Endothelial cell (in vitro differentiated cells): Measurements from ENCODE around the gene CHRD. TPM values are rescaled to one million over a fixed set of nuclear protein-coding genes. Genes with fewer than 3 reads are reported as not detected.

Experiments
- DNase-seq: peaks from one replicate; pipeline ENCODE4 v3.0.0; 2021; ENCODE audit warnings: low spot score
- H3K27ac Mint-ChIP-seq: one replicate; pipeline ENCODE4 v1.8.0; 2021; ENCODE audit warnings: mixed read lengths, inconsistent platforms; ENCODE audit not compliant: unreplicated experiment
- H3K27me3 Mint-ChIP-seq: one replicate; pipeline ENCODE4 v1.8.0; 2021; ENCODE audit warnings: mild to moderate bottlenecking, moderate library complexity, mixed read lengths, inconsistent platforms; ENCODE audit not compliant: unreplicated experiment
- H3K36me3 Mint-ChIP-seq: one replicate; pipeline ENCODE4 v1.8.0; 2021; ENCODE audit warnings: mild to moderate bottlenecking, low read depth, mixed read lengths, inconsistent platforms; ENCODE audit not compliant: unreplicated experiment
- H3K4me1 Mint-ChIP-seq: one replicate; pipeline ENCODE4 v1.8.0; 2021; ENCODE audit warnings: mild to moderate bottlenecking, mixed read lengths, inconsistent platforms; ENCODE audit not compliant: unreplicated experiment
- H3K4me3 Mint-ChIP-seq: one replicate; pipeline ENCODE4 v1.8.0; 2021; ENCODE audit warnings: mild to moderate bottlenecking, mixed read lengths, inconsistent platforms; ENCODE audit not compliant: unreplicated experiment
- H3K9me3 Mint-ChIP-seq: one replicate; pipeline ENCODE4 v1.8.0; 2021; ENCODE audit warnings: mixed read lengths, inconsistent platforms; ENCODE audit not compliant: unreplicated experiment
- total RNA-seq: library from RNA; stranded (reverse); fragmentation: NEBNext Ultra II Directional; extraction: Animal tissue kit (Norgen Biotek cat#: 25700); gene quantifications from one replicate; pipeline ENCODE4 v1.2.1, GENCODE V29; 2021; ENCODE audit not compliant: unreplicated experiment
- TF ChIP-seq, protein P1 (sequence below): fragments of 200-600 bp; sonication (generic); IDR thresholded peaks from one replicate; pipeline ENCODE4 v1.5.0; 2021; ENCODE audit warnings: antibody characterized with exemption; ENCODE audit not compliant: unreplicated experiment

The CHRD gene
- total RNA-seq, 1 donor from 2014 or later = 2.4 TPM

DNA sequence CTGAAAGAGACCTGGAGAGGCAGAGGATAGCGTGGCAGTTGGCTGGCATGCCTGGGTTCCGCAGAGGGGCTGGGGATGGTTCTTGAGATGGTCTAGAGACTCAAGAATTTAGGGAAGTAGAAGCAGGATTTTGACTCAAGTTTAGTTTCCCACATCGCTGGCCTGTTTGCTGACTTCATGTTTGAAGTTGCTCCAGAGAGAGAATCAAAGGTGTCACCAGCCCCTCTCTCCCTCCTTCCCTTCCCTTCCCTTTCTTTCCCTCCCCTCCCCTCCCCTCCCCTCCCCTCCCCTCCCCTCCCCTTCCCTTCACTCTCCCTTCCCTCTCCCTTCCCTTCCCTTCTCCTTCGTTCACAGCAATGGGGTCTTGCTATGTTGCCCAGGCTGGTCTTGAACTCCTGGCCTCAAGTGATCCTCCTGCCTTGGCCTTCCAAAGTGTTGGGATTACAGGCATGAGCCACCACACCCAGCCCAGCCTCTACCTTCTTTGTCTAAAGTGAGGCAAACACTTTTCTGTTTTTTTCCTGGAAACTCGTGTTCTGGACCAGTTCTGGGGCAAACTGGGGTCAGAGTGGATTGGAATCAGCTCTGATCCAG, 10.2 kb downstream of the CHRD start:
- no peaks in the 10 kb centered on the region for H3K36me3 Mint-ChIP-seq
- peaks cover 19% of the 10 kb centered on the region for H3K27me3 Mint-ChIP-seq
- no peak overlapping the region for H3K27ac Mint-ChIP-seq
- H3K4me3 Mint-ChIP-seq = no peak overlapping the region
- TF ChIP-seq, protein P1, sequence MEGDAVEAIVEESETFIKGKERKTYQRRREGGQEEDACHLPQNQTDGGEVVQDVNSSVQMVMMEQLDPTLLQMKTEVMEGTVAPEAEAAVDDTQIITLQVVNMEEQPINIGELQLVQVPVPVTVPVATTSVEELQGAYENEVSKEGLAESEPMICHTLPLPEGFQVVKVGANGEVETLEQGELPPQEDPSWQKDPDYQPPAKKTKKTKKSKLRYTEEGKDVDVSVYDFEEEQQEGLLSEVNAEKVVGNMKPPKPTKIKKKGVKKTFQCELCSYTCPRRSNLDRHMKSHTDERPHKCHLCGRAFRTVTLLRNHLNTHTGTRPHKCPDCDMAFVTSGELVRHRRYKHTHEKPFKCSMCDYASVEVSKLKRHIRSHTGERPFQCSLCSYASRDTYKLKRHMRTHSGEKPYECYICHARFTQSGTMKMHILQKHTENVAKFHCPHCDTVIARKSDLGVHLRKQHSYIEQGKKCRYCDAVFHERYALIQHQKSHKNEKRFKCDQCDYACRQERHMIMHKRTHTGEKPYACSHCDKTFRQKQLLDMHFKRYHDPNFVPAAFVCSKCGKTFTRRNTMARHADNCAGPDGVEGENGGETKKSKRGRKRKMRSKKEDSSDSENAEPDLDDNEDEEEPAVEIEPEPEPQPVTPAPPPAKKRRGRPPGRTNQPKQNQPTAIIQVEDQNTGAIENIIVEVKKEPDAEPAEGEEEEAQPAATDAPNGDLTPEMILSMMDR = no peak
- no peaks in the 10 kb centered on the region for H3K4me1 Mint-ChIP-seq
- no peaks in the 10 kb centered on the region for H3K9me3 Mint-ChIP-seq
- no peak for DNase-seq

DNA sequence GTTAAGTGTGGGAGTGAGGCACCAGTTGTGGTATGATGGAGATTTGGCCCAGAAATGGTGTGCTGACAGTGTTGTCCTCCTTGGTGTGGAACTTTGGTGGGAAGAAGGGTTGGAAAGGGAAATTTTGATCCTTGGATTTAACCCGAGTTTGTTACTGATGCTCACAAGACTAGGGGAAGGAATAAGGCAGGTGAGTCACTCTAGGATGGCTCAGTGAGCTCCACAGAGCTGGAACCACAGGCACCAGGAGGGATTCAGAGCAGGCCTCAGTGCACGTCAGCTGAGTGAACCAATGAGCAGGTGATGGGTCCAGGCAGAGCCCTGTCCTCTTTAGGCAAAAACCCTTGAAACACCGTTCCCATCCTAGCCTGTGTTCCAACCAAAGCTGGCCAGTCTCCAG, 11.4 kb downstream of the CHRD start:
- Mint-ChIP-seq H3K27me3 (peaks cover 15% of the 10 kb centered on the region), H3K27ac (no peak overlapping the region), H3K36me3 (no peaks in the 10 kb centered on the region), H3K9me3 (no peaks in the 10 kb centered on the region), H3K4me3 (no peak overlapping the region), H3K4me1 (no peaks in the 10 kb centered on the region)
- TF ChIP-seq, protein P1 = no peak
- DNase-seq = no peak

DNA sequence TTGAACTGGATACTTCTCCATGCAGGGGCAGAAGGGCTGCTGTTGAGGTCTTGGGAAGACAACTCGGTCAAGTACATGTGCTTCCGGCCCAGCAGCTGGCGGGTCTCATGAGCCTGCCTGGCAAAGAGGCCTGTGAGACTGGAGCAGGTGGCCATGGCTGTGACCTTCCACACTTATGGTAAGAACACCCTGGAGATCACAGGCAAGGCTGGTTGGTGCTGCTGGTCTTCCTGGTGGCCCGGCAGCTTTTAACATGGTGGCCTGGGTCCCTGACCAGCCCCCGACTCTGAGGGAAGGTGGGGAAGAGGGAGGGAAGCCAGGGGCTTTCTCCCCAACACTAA, 15.4 kb downstream of the CHRD start:
- H3K36me3 Mint-ChIP-seq = no peaks in the 10 kb centered on the region
- no peak overlapping the region for H3K27ac Mint-ChIP-seq
- DNase-seq = no peak
- H3K4me3 Mint-ChIP-seq = no peak overlapping the region
- peaks cover 5% of the 10 kb centered on the region for H3K27me3 Mint-ChIP-seq
- TF ChIP-seq, protein P1 = no peak
- no peaks in the 10 kb centered on the region for H3K4me1 Mint-ChIP-seq
- H3K9me3 Mint-ChIP-seq = no peaks in the 10 kb centered on the region

DNA sequence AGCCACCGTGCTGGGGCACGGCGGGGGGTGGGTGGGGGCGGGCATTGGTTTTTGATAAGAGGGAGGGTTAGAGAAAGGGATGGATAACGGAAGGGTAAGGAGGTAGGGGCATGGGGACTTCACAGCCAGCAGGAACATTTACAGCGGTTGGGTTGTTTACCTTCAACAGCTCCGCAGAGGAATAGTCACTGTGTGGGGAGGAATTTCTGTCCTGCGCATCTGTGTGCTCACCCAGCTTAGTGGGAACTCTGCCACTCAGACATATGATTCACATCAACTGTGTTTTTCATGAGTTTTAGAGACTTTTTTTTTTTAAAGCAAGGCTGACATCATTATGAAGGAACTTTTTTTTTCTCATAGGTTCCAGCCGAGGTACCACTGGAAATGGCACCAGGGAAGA, 19.6 kb downstream of the CHRD start:
- H3K4me1 Mint-ChIP-seq = no peaks in the 10 kb centered on the region
- TF ChIP-seq, protein P1 = no peak
- H3K4me3 Mint-ChIP-seq = no peak overlapping the region
- no peaks in the 10 kb centered on the region for H3K9me3 Mint-ChIP-seq
- no peaks in the 10 kb centered on the region for H3K36me3 Mint-ChIP-seq
- DNase-seq = no peak
- no peaks in the 10 kb centered on the region for H3K27me3 Mint-ChIP-seq
- H3K27ac Mint-ChIP-seq = no peak overlapping the region

DNA sequence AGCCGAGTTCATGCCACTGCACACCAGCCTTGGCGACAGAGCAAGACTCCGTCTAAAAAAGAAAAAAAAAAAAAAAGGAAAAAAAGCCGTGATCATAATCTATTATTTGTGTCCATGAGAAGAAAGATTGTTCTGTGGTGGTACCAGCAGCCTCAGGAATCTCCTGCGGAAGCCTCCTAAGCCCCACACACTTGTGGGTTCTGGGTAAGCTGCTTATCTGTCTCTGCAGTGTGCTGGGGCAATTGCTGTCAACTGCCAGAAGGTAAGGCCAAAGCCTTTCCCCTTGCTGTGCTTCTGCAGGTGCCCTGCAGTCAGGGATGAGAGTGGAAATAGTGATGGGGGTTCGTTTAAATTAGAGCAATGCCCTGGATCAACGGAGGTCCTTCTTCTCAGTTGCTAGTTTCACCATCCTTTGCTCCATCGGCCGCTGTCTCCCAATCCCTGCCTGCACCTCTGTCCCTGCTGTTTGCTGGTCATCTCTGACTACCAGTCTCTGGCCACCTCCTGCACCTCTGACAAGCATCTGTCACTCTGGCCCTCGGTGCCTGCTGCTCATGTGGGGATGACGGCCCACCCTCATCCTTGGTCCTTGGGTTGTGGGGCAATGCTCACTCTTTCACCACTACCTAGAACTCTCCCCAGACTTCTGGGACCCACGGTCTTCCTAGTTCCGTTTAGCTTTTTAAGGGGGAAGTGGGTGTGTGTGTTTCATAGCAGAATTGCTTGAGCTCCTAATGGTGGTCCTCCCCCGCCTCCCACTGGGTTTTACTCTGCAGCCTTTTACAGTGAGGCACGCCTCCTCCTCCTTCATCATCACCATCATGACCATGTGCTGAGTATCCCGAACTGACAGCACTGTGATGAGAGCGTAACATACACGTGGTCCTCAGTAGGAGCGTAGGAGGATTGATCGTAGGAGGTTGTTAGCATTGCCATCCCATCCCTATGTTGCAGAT, 25.5 kb downstream of the CHRD start:
- no peaks in the 10 kb centered on the region for H3K4me1 Mint-ChIP-seq
- no peak for DNase-seq
- no peak overlapping the region for H3K4me3 Mint-ChIP-seq
- H3K36me3 Mint-ChIP-seq = no peaks in the 10 kb centered on the region
- TF ChIP-seq, protein P1 = no peak
- H3K27me3 Mint-ChIP-seq = peaks cover 1% of the 10 kb centered on the region
- H3K27ac Mint-ChIP-seq = no peak overlapping the region
- no peaks in the 10 kb centered on the region for H3K9me3 Mint-ChIP-seq
